Cerebellar cortex (tissue), 1 donor: ENCODE data around the gene ELMO1.

Source experiments
- DNase-seq: peaks from one replicate; pipeline ENCODE4 v3.0.0-alpha.2; 2015; ENCODE audit warnings: low spot score

Gene ELMO1

DNA sequence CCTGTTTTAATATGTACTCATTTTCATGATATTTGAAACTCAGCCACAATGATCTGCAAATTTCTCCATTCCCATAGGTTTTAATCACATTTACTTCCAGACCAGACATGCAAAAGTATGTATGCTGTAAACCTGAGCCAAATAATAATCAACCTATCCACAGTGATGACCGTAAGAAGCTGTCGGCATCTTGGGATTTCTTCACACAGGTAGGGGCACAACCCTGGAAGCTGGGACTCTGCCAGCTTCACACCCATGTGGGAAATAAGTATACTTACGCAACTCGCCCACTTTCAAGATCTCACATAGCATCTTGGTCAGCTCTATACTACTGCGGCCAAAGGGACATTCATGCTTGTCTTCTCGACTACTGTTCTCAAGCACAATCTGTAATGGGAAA is 352.3 kb downstream of the ELMO1 start:
- DNase-seq, result no peak

DNA sequence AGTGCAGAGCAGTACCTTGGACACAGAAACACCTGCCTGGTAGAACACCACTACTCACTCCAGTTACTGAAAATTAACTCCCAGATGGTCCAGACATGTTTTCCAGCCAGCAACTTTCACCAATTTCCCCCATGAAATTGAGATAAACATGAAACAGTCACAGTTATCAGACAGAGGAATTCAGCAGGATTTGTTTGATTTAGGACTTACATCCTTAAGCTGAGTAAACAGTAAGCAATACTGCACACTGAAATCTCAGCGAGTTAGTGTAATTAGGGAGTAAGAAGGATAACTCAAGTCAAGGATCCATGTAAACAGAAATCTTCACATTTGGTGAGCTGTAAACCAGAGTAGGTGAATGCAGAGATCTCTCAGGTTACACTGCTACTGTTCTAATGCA is 353.5 kb downstream of the ELMO1 start:
- no peak for DNase-seq

DNA sequence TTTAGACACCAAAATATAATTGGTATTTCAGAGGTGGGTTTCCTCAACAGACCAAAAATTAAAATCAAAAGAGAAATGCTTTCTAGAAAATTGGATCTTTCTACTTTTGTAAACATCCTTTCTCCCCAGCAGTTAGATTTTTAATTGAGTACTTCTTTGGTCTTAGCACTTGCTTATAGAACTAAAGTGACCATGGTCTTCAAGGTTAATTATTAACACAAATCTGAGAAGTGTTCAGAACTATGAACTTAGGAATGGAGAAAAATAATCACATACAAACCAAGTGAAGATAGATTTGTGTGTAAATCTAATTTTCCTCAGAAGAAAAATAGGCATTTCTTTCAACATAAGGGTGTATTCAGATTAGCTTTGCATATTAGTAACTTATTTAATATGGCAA is 355.4 kb downstream of the ELMO1 start:
- DNase-seq, result no peak

DNA sequence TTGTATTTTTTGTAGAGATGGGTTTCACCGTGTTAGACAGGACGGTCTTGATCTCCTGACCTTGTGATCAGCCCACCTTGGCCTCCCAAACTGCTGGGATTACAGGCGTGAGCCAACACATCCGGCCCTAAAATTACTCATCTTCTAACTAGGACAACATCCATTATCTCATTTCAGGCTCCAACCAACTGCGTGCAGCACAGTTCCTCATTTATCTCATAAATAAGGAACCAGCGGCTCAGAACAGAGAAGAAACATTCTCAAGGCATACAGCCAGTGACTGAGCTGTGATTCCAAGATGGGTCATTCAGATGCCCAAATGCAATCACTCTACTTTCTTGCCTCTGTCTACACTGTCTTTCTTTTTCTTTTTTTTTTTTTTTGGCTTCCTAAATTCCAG is 356.1 kb downstream of the ELMO1 start:
- DNase-seq, result no peak

DNA sequence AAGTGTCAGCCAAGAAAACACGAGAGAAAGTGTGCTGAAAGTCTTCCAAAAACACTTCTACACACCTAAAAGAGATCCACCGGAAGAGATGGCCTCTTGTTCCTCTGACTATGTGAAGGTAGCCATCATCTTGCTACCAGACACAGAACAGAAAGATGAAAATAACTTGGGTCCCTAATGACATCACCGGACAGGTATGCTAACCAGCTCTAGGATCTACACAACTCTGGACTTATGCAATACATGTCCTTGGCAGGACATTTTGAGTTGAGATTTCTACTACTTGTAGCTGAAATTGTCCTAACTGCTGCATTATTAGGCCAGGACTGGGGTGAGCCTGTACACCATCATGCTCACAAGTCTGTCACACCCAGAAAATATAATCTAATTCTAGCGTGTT is 358.7 kb downstream of the ELMO1 start:
- DNase-seq, result no peak

DNA sequence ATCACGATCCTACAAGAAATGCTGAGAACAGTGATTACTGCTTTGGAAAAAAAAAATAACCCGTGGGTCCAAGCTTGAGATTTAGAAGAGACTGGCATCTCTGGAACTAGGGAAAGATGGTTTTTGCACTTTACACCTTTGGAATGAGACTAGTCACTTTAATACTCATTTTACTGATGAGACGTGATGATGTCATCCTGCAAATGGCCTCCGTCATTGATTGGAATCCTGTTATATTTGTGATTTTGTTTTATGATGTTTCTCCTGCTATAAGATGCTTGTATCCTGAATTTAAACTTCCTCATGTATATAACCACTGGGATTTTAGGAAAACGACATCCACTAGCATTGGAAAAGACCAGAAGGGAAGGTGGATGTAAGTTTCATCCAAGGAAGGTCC is 363.1 kb downstream of the ELMO1 start:
- DNase-seq, result no peak

DNA sequence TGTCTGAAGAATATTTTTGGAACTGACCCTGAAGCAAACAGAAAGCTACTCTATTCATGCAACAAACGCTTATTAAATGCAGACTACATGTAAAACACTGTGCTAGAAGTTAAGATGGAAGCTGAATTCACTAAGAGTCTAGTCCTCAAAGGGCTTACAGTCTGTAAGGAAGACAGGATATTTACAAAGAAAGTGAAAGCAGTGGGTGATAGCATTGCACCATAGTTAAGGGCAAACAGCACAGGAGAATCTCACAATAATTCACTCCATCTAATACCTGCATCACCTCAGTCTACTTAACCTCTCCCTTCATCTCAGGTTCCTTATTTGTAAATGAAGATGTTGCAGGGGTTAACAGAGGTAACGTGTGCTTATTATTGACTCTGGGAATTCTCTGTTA is 364.4 kb downstream of the ELMO1 start:
- peak; percentile 7 for DNase-seq

DNA sequence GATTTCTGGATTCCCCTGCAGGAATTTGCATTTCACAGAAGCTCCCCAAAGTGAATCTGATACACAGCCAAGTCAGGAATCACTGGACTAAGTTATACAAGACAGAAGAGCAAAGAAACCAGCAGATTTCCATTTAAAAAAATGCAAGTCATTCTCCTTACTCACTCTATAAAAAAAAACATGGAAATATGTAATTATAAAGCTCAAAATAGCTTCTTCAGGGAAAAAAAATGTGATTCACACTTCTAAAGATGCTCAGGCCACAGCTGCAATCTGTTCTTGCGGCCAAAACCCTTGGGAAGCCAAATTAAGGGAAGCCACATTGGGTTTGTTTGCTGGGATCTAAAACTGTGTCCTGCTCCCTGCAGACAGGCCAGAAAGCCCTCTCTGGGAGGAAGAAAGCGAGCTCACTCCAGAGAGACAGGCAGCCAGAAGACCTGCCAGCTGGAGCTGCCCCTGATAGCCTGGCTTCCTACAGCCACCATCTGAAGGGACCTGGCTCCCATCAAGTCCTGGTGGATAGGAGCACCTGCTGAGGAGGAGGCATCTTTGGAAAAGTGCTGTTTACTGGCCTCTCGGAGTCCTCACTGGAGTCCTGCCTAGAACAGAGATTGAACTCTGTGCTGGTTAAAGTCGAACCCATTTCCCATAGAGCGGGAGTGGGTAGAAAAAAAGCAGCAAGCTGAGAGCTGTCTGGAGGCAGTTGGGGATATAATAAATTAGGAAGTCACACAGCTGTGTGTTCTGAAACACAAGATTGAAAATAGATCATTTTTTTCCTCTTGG is 365.2 kb downstream of the ELMO1 start:
- DNase-seq, result peak; percentile 87

DNA sequence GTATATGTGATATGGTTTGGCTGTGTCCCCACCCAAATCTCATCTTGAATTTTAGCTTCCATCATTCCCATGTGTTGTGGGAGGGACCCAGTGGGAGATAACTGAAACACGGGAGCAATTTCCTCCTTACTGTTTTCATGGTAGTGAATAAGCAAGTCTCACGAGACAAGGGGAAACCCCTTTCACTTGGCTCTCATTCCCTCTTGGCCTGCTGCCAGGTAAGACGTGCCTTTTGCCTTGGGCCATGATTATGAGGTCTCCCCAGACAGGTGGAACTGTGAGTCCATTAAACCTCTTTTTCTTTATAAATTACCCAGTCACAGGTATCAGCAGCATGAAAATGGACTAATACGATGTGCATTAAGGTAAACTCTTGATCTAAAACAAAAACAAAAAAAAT is 367.2 kb downstream of the ELMO1 start:
- no peak for DNase-seq

DNA sequence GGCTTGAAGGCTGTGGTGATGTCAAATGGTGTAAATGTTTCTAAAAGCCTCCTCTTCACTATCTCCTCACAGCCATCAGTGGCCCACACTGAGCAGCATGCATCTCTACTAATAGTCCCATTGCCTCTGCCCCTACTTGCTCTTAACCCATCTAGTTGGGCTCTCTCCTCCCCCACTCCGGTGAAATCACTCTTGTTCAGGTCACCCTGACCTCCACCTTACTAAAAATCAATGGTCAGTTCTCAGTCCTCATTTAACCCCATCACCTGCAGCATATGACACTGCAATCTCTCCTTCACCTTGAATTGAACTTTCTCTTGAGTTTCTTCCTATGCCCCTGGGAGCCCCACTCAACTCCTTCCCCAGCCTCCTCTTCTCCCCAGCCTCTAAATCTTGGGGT is 369.2 kb downstream of the ELMO1 start:
- DNase-seq, result no peak

DNA sequence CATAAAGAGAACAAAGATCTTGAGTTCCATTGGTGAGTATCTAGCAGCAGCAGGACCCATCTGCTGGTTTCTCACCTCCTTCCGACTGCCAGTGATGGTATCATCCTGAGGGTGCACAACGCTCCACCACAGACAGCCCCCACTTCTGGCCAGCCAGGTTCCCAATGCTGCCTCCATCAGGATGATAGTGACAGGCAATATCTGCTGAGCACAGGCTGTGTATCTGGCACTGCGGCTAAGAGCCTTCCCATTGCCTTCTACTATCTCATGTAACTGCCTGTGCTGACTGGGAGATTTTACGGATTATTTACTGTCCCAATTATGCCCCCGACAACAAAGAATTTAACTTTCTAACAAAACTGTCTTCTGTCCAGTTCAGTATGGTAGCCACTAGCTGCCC is 372.0 kb downstream of the ELMO1 start:
- DNase-seq, result no peak

DNA sequence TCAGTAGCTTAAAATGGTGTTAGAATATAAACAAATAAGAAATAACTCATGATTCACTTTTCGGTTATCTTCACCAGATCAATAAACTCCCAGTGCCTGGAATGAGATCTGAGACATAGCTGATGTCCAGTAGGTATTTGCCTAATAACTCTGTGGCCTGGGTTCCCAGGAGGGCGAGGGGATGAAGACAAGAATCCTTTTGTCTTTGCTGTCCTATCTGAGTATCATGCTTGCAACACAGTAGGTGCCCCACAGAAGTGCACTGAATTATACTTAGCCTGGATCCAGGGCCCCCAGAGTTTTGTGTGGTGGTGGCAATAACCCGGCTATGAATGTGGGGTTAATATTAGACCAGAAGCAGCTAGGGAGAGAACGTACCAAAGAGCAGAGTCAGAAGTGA is 374.3 kb downstream of the ELMO1 start:
- DNase-seq, result no peak

DNA sequence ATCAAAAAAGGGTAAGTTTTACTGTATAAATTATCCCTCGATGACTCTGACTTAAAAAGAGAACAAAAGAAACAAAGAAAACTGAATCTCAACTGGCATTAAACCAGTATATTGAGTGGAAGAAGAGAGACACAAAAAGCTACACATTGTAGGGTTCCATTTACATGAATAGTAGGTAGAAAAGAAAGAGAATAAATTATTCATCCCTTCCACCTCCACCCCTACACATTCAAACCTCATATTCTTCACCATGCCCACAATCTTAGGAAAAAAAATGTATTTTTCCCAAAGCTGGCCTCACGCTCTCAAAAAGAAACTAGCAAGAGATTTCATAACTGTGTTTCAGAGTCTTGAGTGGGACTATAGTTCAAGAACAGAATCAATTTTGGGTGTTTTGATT is 377.5 kb downstream of the ELMO1 start:
- no peak for DNase-seq

DNA sequence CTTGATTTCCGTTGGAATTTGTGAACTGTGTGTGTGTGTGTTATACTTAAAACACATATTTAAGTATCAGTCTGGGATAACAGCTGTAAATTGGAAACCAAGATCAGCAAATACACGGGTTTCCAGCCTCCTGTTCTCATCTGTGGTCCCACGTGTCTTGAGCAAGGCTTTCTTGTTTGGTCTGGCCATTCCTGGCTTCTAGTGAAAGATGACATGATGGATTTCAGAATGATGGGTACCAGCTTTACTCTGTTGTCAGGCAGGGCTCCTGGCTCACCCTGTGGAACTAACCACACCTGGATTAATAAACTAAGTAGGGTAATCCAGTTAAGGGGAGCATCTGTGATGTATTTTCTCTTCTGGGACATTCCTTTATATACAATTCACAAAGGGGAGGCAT is 378.2 kb downstream of the ELMO1 start:
- DNase-seq, result no peak

DNA sequence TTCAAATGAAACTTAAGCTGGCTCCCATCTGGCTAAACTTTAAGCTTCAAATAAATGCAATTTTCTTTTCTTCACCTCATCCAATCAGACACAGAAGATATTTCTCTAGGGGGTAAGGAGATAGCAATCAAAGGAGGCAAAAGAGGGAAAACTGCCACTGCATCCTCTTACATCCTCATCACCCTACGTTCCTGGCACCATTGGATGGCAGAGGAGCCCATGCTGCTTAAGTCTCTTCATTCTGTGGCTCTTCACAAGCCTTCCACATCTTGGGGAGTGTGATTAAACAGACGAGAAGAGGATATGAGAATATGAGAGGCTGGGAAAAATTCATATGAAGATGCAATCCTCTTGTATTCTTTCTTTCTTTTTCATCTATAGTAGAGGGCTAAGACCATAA is 378.6 kb downstream of the ELMO1 start:
- no peak for DNase-seq

DNA sequence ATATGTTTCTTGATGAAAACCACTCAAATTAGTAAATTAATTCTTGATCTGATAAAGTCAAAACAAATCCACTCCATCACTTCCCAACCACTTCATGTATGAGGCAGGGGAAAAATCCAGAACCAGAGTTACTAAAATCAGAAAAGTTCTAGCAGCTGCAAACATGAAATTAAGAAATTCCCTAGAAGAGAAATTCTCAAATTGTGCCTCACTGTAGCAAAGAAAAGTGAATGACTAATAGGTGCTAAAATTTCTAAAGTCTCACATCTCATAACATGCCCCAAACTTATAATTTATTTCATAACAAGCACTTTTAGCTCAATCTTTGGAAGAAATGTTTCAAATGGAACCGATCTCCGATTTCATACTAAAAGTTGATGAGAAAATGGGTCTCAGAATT is 379.3 kb downstream of the ELMO1 start:
- DNase-seq, result no peak

DNA sequence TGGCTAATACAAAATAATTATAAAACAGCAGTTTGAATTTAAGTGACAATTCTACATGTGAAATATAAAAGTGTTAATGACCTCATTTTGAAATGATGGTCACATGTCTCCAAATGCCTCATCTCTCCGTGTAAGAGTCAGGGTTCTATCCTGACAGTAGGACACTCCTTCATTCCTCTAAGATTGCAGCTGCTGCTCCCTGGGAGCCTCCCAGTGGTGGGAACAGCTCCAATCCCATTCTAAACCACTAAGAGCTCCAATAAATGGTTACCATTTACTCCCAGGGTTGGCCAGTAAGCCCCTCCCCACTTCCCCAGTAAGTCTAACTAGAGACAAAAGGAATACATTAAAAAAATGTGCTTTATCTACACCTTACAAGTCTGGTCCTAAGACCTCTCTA is 379.8 kb downstream of the ELMO1 start:
- no peak for DNase-seq

DNA sequence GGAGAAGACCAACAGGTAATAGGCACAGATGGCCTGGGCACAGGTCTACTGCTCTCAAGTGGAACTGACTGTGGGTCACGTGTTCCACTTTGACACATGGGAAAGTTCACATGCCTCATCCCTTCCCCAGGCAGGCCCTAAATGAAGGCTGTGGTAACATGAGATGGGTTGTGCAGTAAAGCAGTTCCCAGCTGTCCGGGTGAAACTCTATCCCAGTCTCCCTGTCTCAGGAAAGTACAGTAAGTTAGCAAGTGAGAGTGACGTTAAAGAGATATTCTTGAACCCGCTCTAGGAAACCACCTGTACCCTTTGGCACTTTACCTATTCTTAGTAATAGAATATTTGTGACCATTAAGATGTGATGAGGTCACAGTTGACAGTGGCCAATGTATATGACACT is 380.6 kb downstream of the ELMO1 start:
- DNase-seq, result no peak

DNA sequence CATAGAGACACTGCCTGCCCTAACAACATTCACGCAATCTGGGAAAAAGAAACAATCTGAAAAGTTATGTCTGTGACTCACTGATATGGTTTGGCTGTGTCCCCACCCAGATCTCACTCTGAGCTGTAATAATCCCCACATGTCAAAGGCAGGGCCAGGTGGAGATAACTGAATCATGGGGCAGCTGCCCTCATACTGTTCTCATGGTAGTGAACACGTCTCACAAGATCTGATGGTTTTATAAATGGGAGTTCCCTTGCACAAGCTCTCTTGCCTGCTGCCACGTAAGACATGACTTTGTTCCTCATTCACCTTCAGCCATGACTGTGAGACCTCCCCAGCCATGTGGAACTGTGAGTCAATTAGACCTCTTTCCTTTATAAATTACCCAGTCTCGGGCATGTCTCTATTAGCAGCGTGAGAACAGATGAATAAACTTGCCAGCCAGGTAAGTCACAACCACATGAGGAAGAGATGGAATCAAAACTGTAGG is 382.8 kb downstream of the ELMO1 start:
- no peak for DNase-seq

DNA sequence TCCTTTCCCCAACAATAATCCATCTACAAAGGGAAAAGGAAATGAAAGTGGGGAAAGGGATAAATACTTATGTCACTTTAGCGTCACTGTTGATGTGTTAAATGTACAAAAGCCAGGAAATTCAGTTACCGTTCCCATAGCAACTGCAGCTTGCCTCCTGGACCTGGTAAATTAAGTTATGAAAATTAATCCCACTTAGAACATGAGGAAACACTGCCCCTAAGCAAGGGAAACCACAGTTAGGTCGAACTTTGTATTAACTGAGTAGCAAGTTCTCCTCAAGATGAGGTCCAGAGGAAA is 386.2 kb downstream of the ELMO1 start:
- no peak for DNase-seq

DNA sequence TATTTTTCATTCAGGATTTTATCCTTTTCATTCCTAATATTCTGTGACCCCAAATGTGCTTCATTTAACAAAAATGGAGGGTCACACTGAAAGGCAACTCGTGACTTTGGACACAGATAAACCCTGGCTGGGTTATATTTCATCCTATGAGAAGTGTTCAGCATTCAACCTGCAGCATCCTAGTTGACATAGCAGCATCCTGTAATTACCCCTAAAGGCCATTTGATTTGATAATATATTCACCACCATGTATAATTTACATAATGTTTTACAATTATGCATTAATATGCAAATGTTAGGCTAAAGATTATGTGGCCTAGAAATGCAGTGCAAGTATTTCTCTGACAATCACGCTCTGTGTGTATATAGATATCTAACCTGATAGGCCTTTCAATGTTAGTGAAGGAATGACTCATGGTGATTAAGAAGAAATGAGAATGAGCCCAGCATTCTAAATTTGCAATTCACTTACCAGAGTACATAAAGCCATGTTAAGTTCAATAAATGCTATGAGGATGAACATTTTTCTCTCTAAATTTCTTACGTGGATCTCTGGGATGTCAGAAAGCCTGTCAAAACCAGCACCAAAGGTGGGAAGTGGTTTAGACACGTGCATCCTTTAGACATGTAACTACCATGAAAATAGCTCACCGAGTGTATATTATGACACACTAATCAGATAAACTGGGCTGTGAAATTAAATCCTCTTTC is 386.7 kb downstream of the ELMO1 start:
- no peak for DNase-seq

DNA sequence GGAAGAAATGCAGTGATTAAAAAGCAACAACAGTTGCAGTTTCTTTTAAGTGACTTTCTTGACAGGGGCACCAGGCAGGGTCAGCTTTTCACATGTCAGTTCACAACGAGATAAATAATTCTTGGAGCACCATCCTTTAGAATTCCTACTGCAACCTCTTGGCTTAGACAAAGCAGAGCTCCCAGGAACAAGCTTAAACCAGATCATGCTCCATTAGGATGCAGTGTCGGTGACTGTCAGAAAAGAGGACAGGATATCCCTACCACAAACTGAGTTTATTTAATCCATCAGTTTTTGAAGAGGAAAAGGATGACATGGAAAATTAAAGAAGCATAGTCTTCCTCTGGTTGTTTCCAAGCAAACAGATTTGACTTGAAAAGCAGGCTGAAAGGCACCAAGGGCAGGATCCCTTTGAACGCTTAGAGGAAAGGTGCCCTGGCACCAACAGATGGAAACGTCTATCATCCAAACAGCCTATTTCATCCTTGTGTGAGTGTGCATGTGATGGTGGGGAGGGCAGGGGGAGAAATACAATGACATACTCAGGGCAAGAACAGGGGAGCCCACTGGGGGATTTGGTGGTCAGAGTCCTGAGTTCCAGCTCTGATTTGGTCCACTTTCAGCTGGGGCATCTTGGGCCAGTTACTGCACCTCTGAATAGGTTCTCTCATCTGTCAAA is 392.3 kb downstream of the ELMO1 start:
- no peak for DNase-seq

DNA sequence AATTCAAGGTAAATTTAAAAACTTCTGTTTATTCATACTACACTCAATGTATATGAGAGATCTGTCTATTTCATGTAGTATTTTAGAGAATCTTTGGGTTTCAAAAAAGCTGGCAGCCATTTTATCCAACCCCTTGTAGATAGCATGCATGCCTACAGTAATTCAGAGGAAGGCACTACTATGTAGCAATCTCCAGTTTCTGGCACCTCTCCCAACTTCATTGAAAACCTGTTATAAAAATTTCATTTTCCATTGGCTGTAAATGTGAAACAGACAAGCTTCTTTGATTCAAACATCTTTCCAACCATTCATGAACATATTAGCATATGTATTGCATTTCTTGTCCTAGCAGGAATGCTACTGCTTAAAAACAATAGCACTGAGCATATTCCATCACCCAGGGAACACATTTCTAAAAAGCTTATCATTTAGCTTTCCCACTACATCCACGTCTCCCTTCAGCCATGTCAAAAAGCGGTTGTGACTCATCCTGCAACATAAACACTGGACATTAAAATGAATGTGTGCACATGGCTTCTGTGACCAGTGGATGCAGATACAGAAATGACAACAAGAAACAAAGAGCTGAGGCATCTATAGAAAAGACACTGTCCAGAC is 393.9 kb downstream of the ELMO1 start:
- no peak for DNase-seq
